NCI-H226 (cell line): ENCODE results near the gene P2RX5.

ENCODE experiments used
- DNase-seq: peaks from one replicate; pipeline ENCODE4 v3.0.0-alpha.2; 2015

P2RX5 gene

GRCh38 chr17:3678821-3679530 is 17.0 kb downstream of the P2RX5 start:
- DNase-seq, result no peak

GRCh38 chr17:3678095-3678820 is 17.7 kb downstream of the P2RX5 start:
- DNase-seq, result no peak

GRCh38 chr17:3675886-3676285 is 20.1 kb downstream of the P2RX5 start:
- DNase-seq, result no peak

GRCh38 chr17:3672571-3672970 is 23.4 kb downstream of the P2RX5 start:
- no peak for DNase-seq

- DNase-seq, result no peak
Measured at GRCh38 chr17:3669548-3669947, 26.4 kb downstream of the P2RX5 start.

- DNase-seq, result no peak
Measured at GRCh38 chr17:3669085-3669347, 26.9 kb downstream of the P2RX5 start.

- peak; percentile 90 for DNase-seq
Measured at GRCh38 chr17:3668279-3669084, 27.5 kb downstream of the P2RX5 start, which contains the start of the genes EMC6 and TAX1BP3. Gene EMC6 (plus strand): TSS chr17:3668812. CDS start chr17:3669147, 335 bp downstream. Gene TAX1BP3 (minus strand): TSS chr17:3668578. CDS start chr17:3668526, 52 bp downstream.

GRCh38 chr17:3667366-3668278 is 28.3 kb downstream of the P2RX5 start:
- peak; percentile 88 for DNase-seq

- DNase-seq, result no peak
Measured at GRCh38 chr17:3666516-3666915, 29.4 kb downstream of the P2RX5 start.

- no peak for DNase-seq
Measured at GRCh38 chr17:3665834-3666233, 30.1 kb downstream of the P2RX5 start.

- no peak for DNase-seq
Measured at GRCh38 chr17:3663102-3664011, 32.6 kb downstream of the P2RX5 start.

- no peak for DNase-seq
Measured at GRCh38 chr17:3660311-3660891, 35.6 kb downstream of the P2RX5 start.

GRCh38 chr17:3659541-3660111 is 36.3 kb downstream of the P2RX5 start:
- peak; percentile 70 for DNase-seq

- no peak for DNase-seq
Measured at GRCh38 chr17:3658784-3659449, 37.0 kb downstream of the P2RX5 start.

GRCh38 chr17:3657874-3658783 is 37.8 kb downstream of the P2RX5 start:
- DNase-seq, result no peak

GRCh38 chr17:3657588-3657869 is 38.4 kb downstream of the P2RX5 start:
- DNase-seq, result no peak

- DNase-seq, result no peak
Measured at GRCh38 chr17:3656755-3657587, 39.0 kb downstream of the P2RX5 start.

- DNase-seq, result no peak
Measured at GRCh38 chr17:3656353-3656752, 39.6 kb downstream of the P2RX5 start.
